HG02943 (cell line): ENCODE measurements around the gene LY6G5C.

Experiments used
- ATAC-seq: cut with Tn5 transposase; IDR thresholded peaks from one replicate; pipeline ENCODE4 v1.9.1; 2021; ENCODE audit warnings: mild to moderate bottlenecking, low read depth, moderate library complexity; ENCODE audit not compliant: unreplicated experiment

The LY6G5C gene

GRCh38 chr6:31642798-31643570 lies 37.9 kb downstream of the LY6G5C start:
- ATAC-seq: no peak

- no peak for ATAC-seq
Observed at GRCh38 chr6:31641370-31641769, 39.5 kb downstream of the LY6G5C start.

GRCh38 chr6:31640612-31641011 lies 40.3 kb downstream of the LY6G5C start:
- no peak for ATAC-seq

GRCh38 chr6:31639449-31639861 lies 41.4 kb downstream of the LY6G5C start:
- no peak for ATAC-seq

- no peak for ATAC-seq
Observed at GRCh38 chr6:31639043-31639442, 41.8 kb downstream of the LY6G5C start.

- ATAC-seq: no peak
Observed at GRCh38 chr6:31636698-31637596, 43.9 kb downstream of the LY6G5C start.

GRCh38 chr6:31634969-31635575 lies 45.8 kb downstream of the LY6G5C start:
- no peak for ATAC-seq

GRCh38 chr6:31634131-31634530 lies 46.7 kb downstream of the LY6G5C start:
- no peak for ATAC-seq

GRCh38 chr6:31633447-31633846 lies 47.4 kb downstream of the LY6G5C start:
- ATAC-seq: no peak

- no peak for ATAC-seq
Observed at GRCh38 chr6:31632279-31632946, 48.5 kb downstream of the LY6G5C start.

- ATAC-seq: no peak
Observed at GRCh38 chr6:31631681-31632278, 49.1 kb downstream of the LY6G5C start.

- ATAC-seq: no peak
Observed at GRCh38 chr6:31631209-31631608, 49.7 kb downstream of the LY6G5C start.

- ATAC-seq: no peak
Observed at GRCh38 chr6:31630177-31630934, 50.5 kb downstream of the LY6G5C start.

GRCh38 chr6:31629014-31629413 lies 51.9 kb downstream of the LY6G5C start:
- ATAC-seq: no peak

GRCh38 chr6:31627690-31628287 lies 53.1 kb downstream of the LY6G5C start:
- no peak for ATAC-seq

- ATAC-seq: no peak
Observed at GRCh38 chr6:31626952-31627351, 53.9 kb downstream of the LY6G5C start.
